GM12874 (cell line): ENCODE data around the gene UACA.

Source experiments
- CTCF ChIP-seq: IDR thresholded peaks from 2 replicates; pipeline ENCODE4 v1.5.1; 2011; ENCODE audit warnings: low read depth, mild to moderate bottlenecking, control low read depth, low read length, moderate library complexity; ENCODE audit not compliant: insufficient read depth

The UACA gene

DNA sequence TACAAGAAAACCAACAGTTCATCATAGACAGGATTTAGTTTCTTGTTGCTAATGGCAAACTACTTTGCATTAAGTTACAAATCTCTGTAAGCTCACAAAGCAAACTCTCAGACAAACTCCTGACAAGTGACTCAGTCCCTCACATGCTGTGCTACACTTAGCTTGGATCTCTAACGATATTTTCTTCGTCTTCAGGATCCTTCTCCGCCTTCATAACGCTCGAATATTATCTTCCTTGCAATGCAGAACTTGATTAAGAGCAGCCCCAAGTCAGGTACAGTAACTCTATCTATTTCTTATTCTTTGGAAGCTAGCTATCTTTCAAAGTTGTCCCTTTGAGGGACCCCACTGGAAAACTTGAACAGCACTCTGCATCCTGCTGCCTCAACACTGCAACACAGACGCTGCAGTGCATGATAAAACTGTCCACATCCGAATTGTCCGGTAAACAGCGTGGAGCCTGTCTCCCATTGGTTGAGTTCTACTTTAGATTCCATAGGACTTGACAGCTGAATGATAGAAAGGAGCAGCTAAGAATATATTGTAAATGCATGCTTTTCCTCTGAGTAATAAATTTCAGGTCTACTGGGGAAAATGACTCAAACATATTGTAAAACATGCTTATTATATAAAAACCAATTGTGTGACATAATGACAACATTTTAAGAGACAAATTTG is 61.3 kb downstream of the UACA start:
- no peak for TF ChIP-seq CTCF

DNA sequence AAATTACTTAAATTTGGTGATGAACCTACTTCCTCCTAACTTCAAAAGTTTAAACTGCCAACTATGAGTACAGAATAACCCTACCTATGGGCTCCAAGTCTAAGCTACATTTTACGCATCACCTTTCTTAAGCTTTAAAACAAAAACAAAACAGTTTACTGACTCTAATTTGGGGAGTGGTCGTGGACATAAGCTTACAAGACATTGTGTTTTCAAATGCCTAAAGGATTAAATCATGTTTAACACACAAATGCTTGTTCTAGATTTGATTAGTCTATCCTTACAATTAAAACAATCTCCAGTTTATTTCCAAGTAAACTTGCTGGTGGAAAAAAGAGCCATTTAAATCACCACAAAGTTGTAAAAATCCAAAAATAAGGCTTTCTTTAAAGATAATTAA is 62.2 kb downstream of the UACA start:
- no peak for TF ChIP-seq CTCF

GRCh38 chr15:70699890-70700289 is 63.5 kb downstream of the UACA start:
- no peak for TF ChIP-seq CTCF

- no peak for TF ChIP-seq CTCF
These were observed 64.4 kb downstream of the UACA start for GRCh38 chr15:70698836-70699390.

GRCh38 chr15:70698426-70698825 is 64.9 kb downstream of the UACA start:
- no peak for TF ChIP-seq CTCF

DNA sequence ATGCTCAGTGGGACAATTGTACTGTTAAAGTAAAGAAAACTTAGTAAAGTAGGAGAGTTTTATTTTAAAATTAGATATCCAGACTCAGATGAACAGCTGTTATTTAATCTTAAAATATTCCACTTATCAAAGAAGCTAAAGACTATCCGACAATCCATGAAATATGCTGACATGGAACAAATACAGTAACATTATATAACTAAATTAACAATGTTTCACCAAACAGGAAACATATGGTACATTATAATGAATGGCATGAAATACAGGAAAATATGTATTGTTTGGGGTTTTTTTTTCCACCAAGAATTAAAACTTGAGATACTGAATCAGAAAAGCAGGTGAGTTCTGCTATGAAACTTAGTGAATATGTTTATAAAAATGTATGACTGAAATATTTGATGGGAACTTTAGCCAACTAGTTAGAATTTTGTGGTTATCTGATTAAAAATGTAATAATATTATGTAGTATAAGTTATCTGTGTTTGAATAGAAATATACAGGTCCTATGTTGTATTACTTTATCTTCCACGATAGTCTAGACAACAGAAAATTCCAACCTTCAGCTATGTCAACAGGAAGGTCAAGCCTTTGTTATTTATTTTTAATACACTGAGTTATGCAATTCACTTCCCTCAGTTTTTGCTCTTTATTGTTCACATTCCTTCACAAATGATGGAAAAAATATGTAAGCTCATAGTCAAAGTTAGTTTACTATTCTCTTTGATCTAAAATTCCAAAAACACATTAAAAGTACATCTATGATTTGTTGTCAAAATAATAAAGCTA is 72.7 kb downstream of the UACA start:
- TF ChIP-seq CTCF = no peak

GRCh38 chr15:70690021-70690420 is 73.3 kb downstream of the UACA start:
- TF ChIP-seq CTCF = no peak
